Stimulated activated CD4-positive, alpha-beta T cell treated with anti-CD3 and anti-CD28 coated beads, Interleukin-1b, Interleukin-23, amount 100 ng/mL, for 48 hours (primary cell): ENCODE data around the gene ITGB2.

Experiments used
- DNase-seq: peaks from one replicate; pipeline ENCODE4 v3.0.0-alpha.2; 2020

ITGB2 gene

DNA sequence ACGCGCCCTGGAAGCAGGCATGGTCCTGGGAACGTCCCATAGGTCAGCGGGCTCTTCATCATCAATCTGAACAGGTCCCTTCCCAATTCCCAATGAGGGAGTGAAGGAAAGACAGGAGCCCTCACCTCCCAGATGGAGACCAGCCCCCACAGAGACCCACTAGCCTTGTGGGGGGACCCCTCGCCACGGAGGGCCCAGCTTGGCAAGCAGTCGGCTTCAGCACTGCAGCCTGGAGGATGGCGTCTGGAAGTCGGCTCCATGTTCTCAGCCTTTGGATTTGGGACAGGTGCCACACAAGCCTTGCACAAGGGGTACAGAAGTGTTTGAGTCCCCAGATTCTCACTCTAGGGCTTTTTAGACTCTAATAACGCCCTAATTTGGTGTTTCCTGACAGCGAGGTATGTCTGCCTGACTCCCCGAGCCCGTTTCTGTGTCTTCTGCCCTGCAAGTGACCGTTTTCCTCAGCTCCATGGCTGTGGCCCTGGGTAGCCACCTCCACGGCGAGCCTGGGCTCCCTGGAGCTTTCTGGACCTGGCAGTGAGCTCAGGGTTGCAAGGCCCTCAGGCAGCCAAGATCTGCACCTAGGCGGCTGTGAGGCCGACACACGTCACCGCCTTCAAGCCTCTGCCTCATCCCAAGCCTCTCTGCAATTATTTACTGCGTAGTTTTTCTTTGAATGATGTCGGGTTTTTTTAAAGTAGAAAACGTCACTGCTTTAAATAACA, 77.8 kb downstream of the ITGB2 start:
- no peak for DNase-seq

DNA sequence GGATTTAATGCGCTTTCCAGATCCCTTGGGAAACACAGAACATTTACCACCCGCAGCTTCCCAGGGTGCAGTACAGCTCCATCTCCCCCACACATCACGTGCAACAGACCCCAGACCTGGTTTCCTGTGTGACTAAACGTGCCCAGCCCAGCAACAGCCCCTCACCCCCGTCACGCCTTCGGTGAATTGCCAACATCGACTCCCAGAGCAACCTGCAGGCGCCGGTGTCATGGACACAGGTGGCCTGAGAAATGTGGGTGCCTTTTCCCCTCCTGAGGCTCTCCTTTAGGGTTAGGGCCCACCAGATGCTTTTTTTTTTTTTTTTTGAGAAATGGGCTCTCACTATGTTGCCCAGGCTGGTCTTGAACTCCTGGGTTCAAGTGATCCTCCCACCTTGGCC, 78.6 kb downstream of the ITGB2 start:
- no peak for DNase-seq

DNA sequence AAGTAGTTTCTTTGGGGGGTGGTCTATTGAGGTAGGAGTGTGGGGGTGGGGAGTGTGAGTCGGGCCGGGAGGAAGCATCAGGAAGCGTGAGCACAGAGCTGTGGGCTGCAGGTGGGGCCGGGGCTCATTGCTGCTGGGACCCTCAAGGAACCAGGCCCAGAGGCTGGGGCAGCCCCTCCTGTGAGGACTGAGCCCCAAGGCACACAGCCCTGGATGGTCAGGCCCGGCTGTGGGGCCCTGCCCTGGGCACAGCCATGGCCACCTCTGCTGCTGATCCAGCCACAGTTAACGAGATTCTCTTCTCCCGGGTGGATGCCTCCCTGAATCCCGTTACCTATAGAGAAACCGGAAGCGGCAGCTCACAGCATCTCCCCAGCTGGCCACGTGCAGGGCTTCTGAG, 79.9 kb downstream of the ITGB2 start:
- DNase-seq = no peak

GRCh38 chr21:44838951-44839350, 81.7 kb downstream of the ITGB2 start:
- no peak for DNase-seq

DNA sequence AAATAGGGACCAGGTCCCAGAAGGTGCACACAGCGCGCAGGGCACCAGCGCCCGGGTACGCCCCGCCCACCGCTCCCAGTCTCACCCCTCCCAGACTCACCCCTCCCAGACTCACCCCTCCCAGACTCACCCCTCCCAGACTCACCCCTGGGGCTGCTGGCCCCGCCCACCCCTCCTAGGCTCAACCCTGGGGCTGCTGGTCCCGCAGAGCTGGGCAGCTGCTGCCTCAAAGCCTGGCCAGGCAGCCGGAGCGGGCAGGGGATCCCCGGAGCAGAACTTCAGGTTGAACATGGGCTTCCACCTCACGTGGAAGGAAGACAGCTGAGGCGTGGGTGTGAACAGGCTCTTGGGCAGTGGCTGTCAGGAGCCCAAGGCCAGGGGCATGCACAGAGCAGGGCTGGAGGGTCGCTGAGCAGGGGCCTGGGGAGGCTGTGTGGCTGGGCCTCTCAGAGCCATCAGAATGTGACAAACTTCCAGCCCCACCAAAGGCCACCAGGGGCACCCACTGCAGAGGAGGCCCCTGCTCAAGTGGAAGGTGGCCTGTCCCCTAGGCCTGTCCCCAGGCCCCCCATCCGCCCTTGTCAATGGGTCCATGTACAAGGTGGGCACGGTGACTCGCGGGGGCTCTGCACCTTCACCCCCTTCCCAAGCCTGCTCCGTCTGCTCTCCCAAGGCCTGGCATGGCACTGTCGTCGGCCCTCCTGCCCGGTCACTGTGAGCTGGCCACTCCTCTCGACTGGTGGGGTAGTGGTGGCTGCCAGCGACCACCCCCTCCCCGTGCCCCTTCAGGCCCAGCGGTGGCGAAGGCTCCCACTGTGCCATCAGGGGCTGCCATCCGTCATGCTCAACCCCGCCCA, 82.4 kb downstream of the ITGB2 start:
- no peak for DNase-seq

DNA sequence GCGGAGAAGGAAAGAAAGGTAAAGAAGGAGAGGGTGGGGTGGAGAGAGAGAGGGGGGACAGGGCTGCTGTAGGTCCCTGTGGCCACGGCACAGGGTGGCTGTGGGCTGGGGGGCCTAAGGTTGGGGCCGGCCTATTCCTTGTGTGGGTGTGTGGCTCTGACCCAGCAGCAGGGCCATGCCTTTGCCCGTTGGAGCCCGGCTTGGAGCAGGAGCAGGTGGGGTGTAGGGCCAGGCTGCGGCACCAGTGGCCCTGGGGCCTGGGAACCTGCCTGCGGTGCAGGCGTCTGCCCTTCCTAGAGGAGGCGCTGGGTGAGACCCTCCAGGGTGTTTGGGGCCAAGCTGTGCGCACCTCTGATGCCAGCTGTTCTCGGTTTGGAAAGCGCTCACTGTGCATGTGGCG, 83.2 kb downstream of the ITGB2 start:
- DNase-seq = no peak

- no peak for DNase-seq
Measured at GRCh38 chr21:44836666-44837471, 83.8 kb downstream of the ITGB2 start.

GRCh38 chr21:44836349-44836665, 84.4 kb downstream of the ITGB2 start:
- DNase-seq = no peak
